GM12874 (cell line): ENCODE data around the gene TRIM14.

Experiments used
- CTCF ChIP-seq: IDR thresholded peaks from 2 replicates; pipeline ENCODE4 v1.5.1; 2011; ENCODE audit warnings: low read depth, mild to moderate bottlenecking, control low read depth, low read length, moderate library complexity; ENCODE audit not compliant: insufficient read depth

Gene TRIM14

GRCh38 chr9:98158071-98158831, 39.2 kb upstream of the TRIM14 start:
- no peak for TF ChIP-seq CTCF

- TF ChIP-seq CTCF, result no peak
Measured at GRCh38 chr9:98157372-98157771, 38.4 kb upstream of the TRIM14 start.

- no peak for TF ChIP-seq CTCF
Measured at GRCh38 chr9:98154678-98155077, 35.7 kb upstream of the TRIM14 start.

GRCh38 chr9:98152526-98152925, 33.5 kb upstream of the TRIM14 start:
- TF ChIP-seq CTCF, result no peak

GRCh38 chr9:98150721-98151120, 31.7 kb upstream of the TRIM14 start:
- TF ChIP-seq CTCF, result no peak

GRCh38 chr9:98150164-98150563, 31.1 kb upstream of the TRIM14 start:
- TF ChIP-seq CTCF, result no peak

- TF ChIP-seq CTCF, result no peak
Measured at GRCh38 chr9:98149422-98149821, 30.4 kb upstream of the TRIM14 start.
